ENCODE results near the gene SLC23A3.

SLC23A3 gene

GRCh38 chr2:219183151-219183772 lies 13.4 kb upstream of the SLC23A3 start:
- DNase-seq = no peak
- Histone ChIP-seq H3K27me3 (ENCODE audit: insufficient read depth, low read depth, severe bottlenecking) (no peaks in the 10 kb centered on the region), H3K9me3 (ENCODE audit: severe bottlenecking) (no peaks in the 10 kb centered on the region), H3K27ac (peak overlapping the region; percentile 83), H3K36me3 (peaks cover 57% of the 10 kb centered on the region), H3K4me3 (ENCODE audit: low read depth, low read length) (no peak overlapping the region)
- TF ChIP-seq CTCF (IDR thresholded peaks at IDR 0.05; ENCODE audit: low read depth, low read length) = no peak

GRCh38 chr2:219182331-219183150 lies 12.7 kb upstream of the SLC23A3 start:
- no peaks in the 10 kb centered on the region for H3K9me3 ChIP-seq (ENCODE audit: severe bottlenecking)
- H3K4me3 ChIP-seq (ENCODE audit: low read depth, low read length) = no peak overlapping the region
- no peak for DNase-seq
- H3K27ac ChIP-seq = peak overlapping the region; percentile 83
- no peak for TF ChIP-seq CTCF (IDR thresholded peaks at IDR 0.05; ENCODE audit: low read depth, low read length)
- H3K27me3 ChIP-seq (ENCODE audit: insufficient read depth, low read depth, severe bottlenecking) = no peaks in the 10 kb centered on the region
- H3K36me3 ChIP-seq = peaks cover 57% of the 10 kb centered on the region

- Histone ChIP-seq H3K4me3 (ENCODE audit: low read depth, low read length) (no peak overlapping the region), H3K27me3 (ENCODE audit: insufficient read depth, low read depth, severe bottlenecking) (no peaks in the 10 kb centered on the region), H3K27ac (no peak overlapping the region), H3K36me3 (peaks cover 57% of the 10 kb centered on the region), H3K9me3 (ENCODE audit: severe bottlenecking) (no peaks in the 10 kb centered on the region)
- DNase-seq = no peak
- no peak for TF ChIP-seq CTCF (IDR thresholded peaks at IDR 0.05; ENCODE audit: low read depth, low read length)
These were observed 11.7 kb upstream of the SLC23A3 start for GRCh38 chr2:219181531-219181930.

GRCh38 chr2:219180961-219181360 lies 11.1 kb upstream of the SLC23A3 start:
- peaks cover 57% of the 10 kb centered on the region for H3K36me3 ChIP-seq

GRCh38 chr2:219179601-219180465 lies 10.0 kb upstream of the SLC23A3 start:
- peaks cover 53% of the 10 kb centered on the region for H3K36me3 ChIP-seq
- H3K27ac ChIP-seq = no peak overlapping the region
- H3K9me3 ChIP-seq (ENCODE audit: severe bottlenecking) = no peaks in the 10 kb centered on the region
- no peak overlapping the region for H3K4me3 ChIP-seq (ENCODE audit: low read depth, low read length)
- no peaks in the 10 kb centered on the region for H3K27me3 ChIP-seq (ENCODE audit: insufficient read depth, low read depth, severe bottlenecking)
- TF ChIP-seq CTCF (IDR thresholded peaks at IDR 0.05; ENCODE audit: low read depth, low read length) = no peak
- DNase-seq = no peak

More at GRCh38 chr2:219180961-219181360, 11.1 kb upstream of the SLC23A3 start:
- no peak overlapping the region for H3K4me3 ChIP-seq (ENCODE audit: low read depth, low read length)
- H3K9me3 ChIP-seq (ENCODE audit: severe bottlenecking) = no peaks in the 10 kb centered on the region
- no peaks in the 10 kb centered on the region for H3K27me3 ChIP-seq (ENCODE audit: insufficient read depth, low read depth, severe bottlenecking)
- no peak overlapping the region for H3K27ac ChIP-seq
- TF ChIP-seq CTCF (IDR thresholded peaks at IDR 0.05; ENCODE audit: low read depth, low read length) = no peak
- DNase-seq = no peak

All from WERI-Rb-1 (cell line).